HG03060 (cell line): ENCODE results near the gene RGPD8.
"Not testable (repeated sequence)": the region's sequence is repeated elsewhere in the genome, so short reads cannot be mapped to it uniquely, and the experiment has no call there.

Experiments used
- ATAC-seq: cut with Tn5 transposase; IDR thresholded peaks from one replicate; pipeline ENCODE4 v1.9.1; 2021; ENCODE audit warnings: low read depth, moderate number of reproducible peaks; ENCODE audit not compliant: unreplicated experiment

The RGPD8 gene

GRCh38 chr2:112435716-112436431 is 2.4 kb upstream of the RGPD8 start:
- ATAC-seq, result not testable (repeated sequence)

GRCh38 chr2:112434890-112435715 is 1.7 kb upstream of the RGPD8 start:
- not testable (repeated sequence) for ATAC-seq

- no peak for ATAC-seq
Measured at GRCh38 chr2:112433932-112434730, 686 bp upstream of the RGPD8 start.

GRCh38 chr2:112432735-112433479 is 538 bp downstream of the RGPD8 start:
- not testable (repeated sequence) for ATAC-seq

- ATAC-seq, result not testable (repeated sequence)
Measured at GRCh38 chr2:112432390-112432734, 1.1 kb downstream of the RGPD8 start.

GRCh38 chr2:112431587-112432295 is 1.7 kb downstream of the RGPD8 start:
- not testable (repeated sequence) for ATAC-seq

- ATAC-seq, result not testable (repeated sequence)
Measured at GRCh38 chr2:112424553-112424952, 8.9 kb downstream of the RGPD8 start.

GRCh38 chr2:112416860-112417259 is 16.6 kb downstream of the RGPD8 start:
- ATAC-seq, result not testable (repeated sequence)

GRCh38 chr2:112360055-112360454 is 73.4 kb downstream of the RGPD8 start:
- ATAC-seq, result not testable (repeated sequence)

- ATAC-seq, result not testable (repeated sequence)
Measured at GRCh38 chr2:112354335-112354734, 79.1 kb downstream of the RGPD8 start.

GRCh38 chr2:112352809-112353603 is 80.4 kb downstream of the RGPD8 start:
- not testable (repeated sequence) for ATAC-seq

GRCh38 chr2:112352292-112352691 is 81.2 kb downstream of the RGPD8 start:
- not testable (repeated sequence) for ATAC-seq

- ATAC-seq, result no peak
Measured at GRCh38 chr2:112345030-112346027, 88.1 kb downstream of the RGPD8 start.

- ATAC-seq, result no peak
Measured at GRCh38 chr2:112343827-112344585, 89.4 kb downstream of the RGPD8 start.

GRCh38 chr2:112342067-112342550 is 91.3 kb downstream of the RGPD8 start:
- ATAC-seq, result no peak

- no peak for ATAC-seq
Measured at GRCh38 chr2:112340475-112341267, 92.8 kb downstream of the RGPD8 start.
